ENCODE measurements around the gene PRPF38A.

The PRPF38A gene

GRCh38 chr1:52393174-52393573 lies 11.2 kb upstream of the PRPF38A start:
- DNase-seq = no peak

DNA sequence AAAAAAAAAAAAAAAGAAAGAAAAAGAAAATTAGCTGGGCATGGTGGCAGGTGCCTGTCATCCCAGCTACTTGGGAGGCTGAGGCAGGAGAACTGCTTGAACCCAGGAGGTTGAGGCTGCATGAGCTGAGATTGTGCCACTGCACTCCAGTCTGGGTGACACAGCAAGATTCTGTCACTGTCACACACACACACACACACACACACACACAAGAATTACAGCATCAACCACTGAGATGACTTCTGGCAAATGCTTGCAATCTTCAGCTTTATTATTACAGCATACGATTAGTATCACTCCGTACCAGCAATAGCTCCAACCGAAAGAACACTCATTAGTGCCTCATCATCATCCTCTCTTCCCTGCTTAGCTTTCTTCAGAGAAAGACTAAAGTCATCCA lies 4.8 kb upstream of the PRPF38A start:
- no peak for DNase-seq

DNA sequence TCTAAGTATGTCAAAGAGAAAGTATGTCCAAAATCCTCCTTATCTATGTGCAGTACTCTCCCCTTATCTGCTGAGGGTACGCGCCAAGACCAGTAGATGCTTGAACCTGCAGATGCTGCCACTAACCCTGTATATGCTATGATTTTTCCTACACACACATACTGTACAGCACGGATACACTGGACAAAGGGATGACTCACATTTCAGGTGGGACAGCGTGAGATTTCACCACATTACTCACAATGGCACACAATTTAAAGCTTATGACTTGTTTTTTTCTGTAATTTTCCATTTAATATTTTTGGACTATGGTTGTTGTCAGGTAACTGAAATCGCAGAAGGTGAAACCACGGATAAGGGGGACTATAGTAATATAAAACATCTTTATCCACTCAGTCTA lies 4.3 kb upstream of the PRPF38A start:
- DNase-seq = no peak

DNA sequence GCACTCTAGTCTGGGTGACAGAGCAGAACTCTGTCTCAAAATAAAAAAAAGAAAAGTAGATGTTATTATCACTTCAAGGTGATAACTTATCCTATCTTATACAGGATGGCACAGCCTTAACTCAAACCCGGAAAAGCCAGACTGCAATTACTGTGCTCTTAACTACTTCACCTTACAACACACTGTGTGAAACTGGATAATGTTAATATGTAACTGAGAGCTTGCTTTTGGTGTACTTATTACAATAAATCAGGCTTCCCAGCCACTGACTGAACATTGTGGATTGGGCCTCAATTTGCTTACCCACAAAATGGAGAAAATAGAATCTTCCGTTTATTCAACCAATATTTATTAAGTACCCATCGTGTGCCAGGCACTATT lies 1.6 kb upstream of the PRPF38A start:
- no peak for DNase-seq

GRCh38 chr1:52403566-52404115 lies 761 bp upstream of the PRPF38A start:
- DNase-seq = peak in 1 of 51 donors; percentile 20

- no peak for DNase-seq
These were observed 555 bp downstream of the PRPF38A start for GRCh38 chr1:52404975-52405338.

GRCh38 chr1:52413410-52413989 lies 9.1 kb downstream of the PRPF38A start:
- no peak for DNase-seq

- DNase-seq = no peak
These were observed 10.5 kb downstream of the PRPF38A start for GRCh38 chr1:52414942-52415341.

- DNase-seq = no peak
These were observed 12.4 kb downstream of the PRPF38A start for GRCh38 chr1:52416811-52417210.

DNA sequence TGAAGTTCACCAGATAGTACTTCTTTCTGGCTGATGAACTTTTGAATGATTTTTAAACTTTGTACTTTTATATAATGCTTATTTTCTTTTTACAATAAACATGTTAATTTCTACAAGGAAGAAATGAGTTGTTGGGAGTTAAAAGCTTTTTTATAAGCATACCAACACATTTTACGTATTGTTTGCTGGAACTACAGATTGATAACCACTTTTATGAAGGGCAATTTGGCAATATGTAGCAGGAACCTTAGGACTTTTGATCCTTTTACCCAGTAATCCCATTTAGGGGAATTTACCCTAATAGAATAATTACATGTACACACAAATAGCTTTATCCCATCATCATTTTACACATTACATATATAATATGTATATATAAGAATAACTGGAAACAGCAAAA lies 16.3 kb downstream of the PRPF38A start:
- no peak for DNase-seq

DNA sequence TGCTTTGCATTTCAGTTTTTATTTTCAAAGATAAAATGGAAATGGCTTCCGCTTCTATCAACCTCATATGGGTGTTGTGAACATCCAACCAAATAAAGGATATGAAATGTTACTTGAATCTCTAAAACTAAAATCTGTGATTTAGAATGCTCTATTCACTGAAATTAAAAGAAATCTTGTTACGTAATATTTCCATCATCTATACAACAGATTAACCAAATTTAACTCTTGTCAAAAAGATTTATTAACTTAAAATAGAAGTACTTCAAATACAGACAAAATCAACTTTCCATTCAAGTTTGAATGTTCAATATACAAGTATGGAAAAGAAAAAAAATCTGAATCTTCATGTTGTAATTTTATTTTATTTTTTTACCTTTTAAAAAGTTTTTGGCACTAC lies 18.7 kb downstream of the PRPF38A start:
- DNase-seq = no peak

GRCh38 chr1:52423771-52424170 lies 19.4 kb downstream of the PRPF38A start:
- no peak for DNase-seq

DNA sequence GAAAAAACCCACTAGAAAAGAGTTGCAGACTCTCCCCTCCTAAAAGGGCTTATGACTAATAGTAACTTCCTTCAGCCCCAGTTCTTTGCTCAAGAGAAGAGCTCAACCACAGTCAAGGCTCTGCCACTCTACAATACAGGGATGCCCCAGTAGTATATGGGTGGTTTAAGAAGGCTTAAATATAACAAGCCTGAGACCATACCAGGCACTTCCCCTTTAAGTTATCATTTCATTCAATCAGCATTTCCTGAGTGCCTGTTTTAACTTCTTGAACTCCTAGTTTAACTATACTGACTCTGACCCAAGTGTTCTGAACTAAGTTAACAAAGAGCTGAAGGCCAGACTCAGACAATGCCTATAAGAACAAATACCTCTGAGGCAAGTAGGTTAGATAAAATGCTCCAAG lies 19.8 kb downstream of the PRPF38A start:
- no peak for DNase-seq

GRCh38 chr1:52424813-52425212 lies 20.4 kb downstream of the PRPF38A start:
- DNase-seq = no peak

GRCh38 chr1:52426371-52426770 lies 22.0 kb downstream of the PRPF38A start:
- DNase-seq = no peak

DNA sequence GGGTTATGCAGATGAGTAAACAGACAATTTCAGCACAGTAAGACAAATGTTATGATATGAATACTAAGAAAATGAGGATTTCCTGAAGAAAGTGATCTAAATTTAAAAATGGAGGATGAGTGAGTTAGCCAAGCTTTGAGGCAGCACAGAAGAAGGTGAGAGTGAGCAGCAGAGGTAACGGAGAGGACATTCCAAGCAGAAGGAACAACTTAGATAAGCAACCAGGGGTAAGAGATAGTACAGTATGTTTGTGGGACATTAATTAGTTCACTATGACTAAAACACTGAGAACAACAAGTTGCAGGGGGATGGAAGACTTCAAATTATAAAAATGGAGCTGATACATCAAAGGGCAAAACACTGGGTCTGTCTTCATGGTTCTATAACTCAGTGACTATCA lies 22.8 kb downstream of the PRPF38A start:
- DNase-seq = no peak

- no peak for DNase-seq
These were observed 28.4 kb downstream of the PRPF38A start for GRCh38 chr1:52432807-52433206.

DNA sequence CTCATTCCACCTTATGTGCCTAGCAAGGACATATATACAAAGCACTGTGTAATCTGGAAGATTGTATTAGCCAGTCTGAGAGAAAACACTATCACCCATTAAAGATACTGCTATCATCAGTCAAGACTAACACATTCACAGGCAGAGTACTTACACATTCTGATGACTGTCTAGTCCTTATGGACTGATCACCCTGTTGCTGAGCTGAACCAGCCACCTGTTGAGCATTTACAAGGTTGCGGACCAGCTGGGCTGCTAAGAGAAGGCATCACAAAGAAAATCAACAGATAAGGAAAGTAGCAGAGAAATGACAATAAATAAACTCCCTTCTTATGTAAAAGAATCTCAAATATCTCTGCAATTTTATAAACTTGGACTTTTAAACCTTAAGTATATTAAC lies 30.8 kb downstream of the PRPF38A start:
- DNase-seq = no peak

- no peak for DNase-seq
These were observed 31.2 kb downstream of the PRPF38A start for GRCh38 chr1:52435650-52436049.

DNA sequence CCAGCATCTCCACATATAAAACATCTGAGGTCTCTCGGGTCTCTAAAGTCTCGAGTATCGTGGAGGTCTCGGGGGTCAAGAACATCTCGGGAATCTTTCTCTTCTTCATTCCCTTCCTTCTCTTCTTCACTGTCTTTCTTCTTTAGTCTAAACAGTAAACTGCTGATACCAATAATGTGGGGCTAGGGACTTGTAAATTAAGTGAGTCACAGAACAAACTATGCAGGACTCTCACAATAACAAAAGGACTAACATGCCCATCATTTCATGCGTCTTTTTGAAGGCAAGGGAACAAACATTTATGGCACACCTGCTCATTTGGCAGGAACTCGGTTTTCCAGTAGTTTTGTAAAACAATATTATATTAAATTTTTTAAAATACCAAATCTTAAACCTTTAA lies 32.4 kb downstream of the PRPF38A start:
- DNase-seq = no peak

DNA sequence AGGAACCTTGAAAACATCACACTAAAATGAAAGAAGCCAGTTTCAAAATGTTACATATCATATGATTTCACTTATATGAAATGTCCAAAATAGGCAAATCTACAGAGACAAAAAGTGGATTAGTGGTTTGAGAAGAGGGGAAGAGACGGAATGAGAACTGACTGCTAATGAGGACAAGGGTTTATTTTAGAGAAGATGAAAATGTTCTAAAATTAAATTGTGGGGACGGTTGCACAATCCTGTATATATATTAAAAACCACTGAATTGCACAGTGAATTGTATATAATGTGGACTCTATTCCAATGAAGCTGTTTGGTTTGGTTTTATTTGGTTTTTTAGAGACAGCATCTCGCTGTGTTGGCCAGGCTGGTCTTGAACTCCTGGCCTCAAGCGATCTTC lies 35.6 kb downstream of the PRPF38A start:
- DNase-seq = no peak

DNA sequence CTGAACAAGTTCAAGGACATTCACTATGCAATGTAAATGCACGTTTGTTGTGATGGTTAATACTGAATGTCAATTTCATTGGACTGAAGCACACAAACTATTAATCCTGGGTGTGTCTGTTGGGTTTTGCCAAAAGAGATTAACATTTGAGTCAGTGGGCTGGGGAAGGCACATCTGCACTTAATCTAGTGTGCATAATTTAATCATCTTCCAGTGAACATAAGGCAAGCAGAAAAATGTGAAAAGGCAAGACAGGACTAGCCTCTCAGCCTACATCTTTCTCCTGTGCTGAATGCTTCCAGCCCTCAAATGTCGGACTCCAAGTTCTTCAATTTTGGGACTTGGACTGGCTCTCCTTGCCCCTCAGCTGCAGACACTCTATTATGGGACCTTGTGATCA lies 40.1 kb downstream of the PRPF38A start:
- DNase-seq = no peak

GRCh38 chr1:52454127-52454526 lies 49.7 kb downstream of the PRPF38A start:
- no peak for DNase-seq

DNA sequence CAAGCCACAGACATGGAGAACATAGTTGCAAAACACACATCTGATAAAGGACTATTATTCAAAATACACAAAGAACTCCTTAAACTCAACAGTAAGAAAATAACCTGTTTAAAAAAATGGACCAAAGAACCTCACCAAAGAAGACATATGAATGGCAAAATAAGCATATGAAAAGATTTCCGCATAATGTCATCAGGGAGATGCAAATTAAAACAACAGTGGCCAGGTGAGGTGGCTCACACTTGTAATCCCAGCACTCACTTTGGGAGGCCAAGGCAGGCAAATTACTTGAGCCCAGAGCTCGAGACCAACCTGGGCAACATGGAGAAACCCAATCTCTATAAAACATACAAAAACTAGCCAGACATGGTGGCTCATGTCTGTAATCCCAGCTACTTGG lies 50.4 kb downstream of the PRPF38A start:
- DNase-seq = no peak

Data from hypothalamus (tissue), 51 donors.